Left renal pelvis (tissue), 4 donors: ENCODE results near the gene SDK2. TPM values are rescaled to one million over a fixed set of nuclear protein-coding genes. Genes with fewer than 3 reads are reported as not detected.

Experiments
- DNase-seq, 4 donors: peaks; one replicate each; pipeline ENCODE4 v3.0.0-alpha.2; 2013; ENCODE audit warnings: low read depth in 4 of 4, low spot score in 3 of 4
- polyA plus RNA-seq, 4 donors: library from polyadenylated mRNA; unstranded; fragments of 120-200 nt; gene quantifications; one replicate each; pipeline ENCODE4 v1.2.1, GENCODE V29; 2013; ENCODE audit not compliant: insufficient read length in 4 of 4

The SDK2 gene
- polyA plus RNA-seq, 4 donors = 6.8 to 9.6 (median 9.3) TPM

DNA sequence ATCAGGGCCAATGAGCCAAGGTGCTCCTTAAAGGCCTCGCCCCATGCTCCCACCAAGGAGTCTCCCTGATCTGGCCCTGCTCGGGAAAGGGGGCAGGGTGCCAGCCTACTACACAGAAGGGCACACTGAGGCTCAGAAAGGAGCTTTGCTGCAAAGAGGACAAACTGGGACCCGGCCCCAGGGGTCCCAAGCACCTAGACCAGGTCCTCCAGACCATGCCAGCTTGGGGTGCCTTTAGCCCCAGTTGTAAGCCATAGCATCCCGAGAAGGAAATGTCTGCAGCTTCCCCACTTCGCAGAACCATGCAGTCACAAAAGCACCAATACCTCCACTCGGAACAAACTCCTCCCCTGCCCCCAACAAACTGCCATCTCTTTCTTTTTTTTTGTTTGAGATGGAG lies 257.7 kb downstream of the SDK2 start:
- DNase-seq = no peak

DNA sequence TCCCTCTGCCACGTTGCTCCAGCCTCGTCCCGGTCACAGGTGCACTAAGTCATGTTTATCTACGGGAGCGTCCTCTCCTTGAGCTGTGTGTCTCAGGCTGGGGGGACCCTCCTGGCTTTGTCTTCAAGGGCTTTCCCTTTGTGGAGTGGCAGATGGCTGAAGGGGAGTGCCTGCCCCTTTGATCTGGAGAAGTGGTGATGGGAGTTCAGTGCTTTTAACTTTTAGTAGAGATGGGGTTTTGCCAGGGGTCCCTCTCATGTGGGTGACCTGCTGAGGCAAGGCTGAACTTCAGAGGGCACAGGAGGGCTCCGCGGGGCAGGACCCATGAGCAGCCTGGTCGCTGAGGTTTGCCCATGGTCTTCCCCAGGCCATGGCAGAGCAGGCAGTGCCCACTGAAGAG lies 259.3 kb downstream of the SDK2 start:
- no peak for DNase-seq

DNA sequence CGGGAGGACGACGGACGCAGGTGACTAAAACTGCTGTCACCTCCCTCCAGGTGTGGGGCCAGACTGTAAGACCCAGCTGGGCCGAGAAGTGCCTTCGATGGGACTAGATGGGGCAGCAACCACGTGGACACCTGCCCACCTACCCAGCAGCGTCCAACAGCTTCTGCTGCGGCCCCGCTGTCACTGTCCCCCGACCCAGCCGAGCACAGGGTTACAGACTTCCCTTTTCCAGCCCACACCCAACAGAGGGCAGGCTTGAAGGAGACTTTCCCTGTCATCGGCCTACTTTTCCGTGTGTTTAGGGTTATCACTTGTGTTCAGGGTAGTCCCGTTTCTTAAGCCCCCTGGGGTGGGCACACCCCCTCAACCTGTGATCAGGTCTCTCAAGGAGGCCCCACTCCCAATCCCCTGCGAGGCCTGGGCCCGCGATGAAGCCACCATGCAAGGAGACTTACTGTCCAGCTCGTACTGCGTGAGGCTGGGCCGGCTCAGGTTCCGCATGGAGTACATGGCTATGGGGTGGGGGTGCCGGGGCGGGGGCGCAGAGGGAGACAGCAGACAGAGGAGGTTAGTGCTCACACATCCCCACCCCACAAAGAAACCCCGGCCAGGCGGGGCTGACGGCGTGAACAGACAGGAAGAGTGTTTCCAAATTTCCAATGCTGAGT lies 263.7 kb downstream of the SDK2 start:
- no peak for DNase-seq

DNA sequence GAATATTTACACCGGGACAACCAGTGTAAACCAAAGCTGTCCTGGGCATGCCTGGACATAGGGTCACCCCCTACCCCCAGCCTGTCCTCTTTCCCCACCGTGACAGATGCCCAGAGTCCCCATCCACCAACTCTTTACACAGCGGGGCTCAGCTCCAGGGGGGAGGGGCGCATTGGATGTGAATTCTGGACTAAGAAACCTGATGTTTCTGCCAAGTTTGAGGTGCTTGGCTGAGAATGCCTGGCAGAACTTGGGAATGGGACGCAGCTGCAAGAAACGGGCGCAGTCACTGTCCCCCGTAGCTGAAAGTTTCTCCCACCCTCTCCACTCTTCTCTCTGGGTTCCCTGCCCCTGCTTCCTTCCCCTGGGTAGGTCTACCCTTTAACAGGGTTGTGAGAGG lies 264.4 kb downstream of the SDK2 start:
- DNase-seq = no peak

DNA sequence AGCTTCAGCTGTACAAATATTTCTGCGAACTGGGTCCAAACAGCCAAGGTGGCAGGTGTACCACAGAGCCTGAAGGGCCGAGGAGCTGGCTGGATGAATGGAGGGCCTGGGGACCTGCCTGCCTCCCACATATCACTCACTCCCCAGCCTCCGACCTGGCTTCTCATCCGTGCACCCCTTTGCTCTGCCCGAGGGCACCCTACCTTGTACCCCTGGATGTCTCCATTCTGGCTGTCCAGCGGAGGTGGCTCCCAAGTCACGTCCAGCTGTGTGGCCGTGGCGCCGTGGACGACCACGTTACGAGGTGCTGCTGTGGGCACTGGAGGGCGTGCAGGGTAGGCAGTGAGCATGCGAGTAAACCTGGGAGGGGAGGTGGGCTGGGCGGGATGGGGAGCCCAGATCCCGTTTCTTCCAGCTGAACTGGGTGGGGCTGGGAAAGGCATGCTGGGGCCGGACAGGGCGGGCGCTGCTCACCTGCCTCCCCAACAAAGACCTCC lies 265.2 kb downstream of the SDK2 start:
- no peak for DNase-seq

DNA sequence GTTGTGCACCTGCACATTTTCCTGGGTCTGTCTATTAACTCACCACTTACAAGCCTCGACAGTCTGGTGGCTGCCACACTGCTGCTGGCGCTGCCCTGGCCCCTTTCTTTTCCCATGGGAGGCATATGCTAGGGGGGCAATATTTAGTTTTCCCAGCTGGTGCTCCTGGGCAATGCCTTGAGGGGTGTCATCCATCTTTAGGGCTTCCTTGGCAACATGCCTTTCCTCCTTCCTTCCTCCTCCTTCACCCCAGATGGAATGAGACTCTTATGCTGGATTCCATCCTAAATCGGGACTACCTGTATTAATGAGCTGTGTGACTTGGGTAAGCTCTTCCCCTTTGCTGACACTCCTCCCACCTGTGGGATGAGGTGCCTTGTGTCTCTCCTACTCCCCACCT lies 267.6 kb downstream of the SDK2 start:
- DNase-seq = no peak

DNA sequence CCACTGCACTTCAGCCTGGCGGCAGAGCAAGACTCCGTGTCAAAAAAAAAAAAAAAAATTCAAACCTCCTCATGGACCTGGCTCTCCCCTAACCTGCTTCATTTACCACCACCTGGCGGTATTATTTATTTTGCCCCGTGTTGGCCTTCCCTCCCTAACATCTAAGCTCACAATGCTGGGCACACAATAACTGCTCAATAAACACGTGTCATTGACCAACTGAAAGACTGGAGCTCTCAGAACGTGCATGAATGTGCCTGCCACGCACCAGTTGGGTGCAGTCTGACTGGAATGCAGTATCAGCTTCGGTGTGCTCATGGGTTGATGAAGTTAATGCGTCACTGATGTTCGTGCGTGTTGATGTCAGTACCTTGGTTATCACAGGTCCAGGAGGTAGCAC lies 268.1 kb downstream of the SDK2 start:
- DNase-seq = no peak

DNA sequence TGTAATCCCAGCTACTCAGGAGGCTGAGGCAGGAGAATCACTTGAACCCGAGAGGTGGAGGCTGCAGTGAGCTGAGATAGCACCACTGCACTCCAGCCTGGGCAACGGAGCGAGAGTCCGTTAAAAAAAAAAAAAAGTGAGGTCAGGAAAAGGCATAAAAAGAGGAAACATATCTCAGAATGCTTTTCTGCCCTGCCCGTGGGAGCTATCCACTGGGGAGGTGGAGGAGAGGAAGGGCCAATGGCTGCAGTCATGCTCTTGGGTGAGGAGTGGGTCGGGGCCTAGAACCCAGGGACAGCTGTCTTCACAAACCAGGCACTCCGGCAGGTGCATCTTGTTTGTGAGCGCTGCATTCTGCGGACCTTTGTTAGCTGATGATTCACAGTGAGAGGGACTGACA lies 272.4 kb downstream of the SDK2 start:
- no peak for DNase-seq

DNA sequence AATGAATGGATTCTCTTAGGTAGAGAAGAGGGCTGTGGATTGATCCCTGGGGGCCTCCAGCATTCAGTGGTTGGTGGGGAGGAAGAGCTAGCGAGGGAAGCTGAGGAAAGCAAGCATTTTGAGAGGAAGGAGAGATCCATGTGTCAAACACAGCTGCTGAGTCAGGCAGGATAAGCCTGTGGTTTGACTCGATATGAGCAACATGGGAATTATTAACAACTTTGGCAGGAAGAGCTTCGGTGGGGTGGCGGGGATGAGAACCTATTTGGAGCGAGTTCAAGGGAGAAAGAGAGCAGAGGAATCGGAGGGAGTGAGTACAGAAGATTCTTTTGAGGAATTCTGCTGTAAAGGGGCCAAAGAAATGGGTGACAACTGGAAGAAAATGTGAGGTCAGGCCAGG lies 273.0 kb downstream of the SDK2 start:
- DNase-seq = no peak

DNA sequence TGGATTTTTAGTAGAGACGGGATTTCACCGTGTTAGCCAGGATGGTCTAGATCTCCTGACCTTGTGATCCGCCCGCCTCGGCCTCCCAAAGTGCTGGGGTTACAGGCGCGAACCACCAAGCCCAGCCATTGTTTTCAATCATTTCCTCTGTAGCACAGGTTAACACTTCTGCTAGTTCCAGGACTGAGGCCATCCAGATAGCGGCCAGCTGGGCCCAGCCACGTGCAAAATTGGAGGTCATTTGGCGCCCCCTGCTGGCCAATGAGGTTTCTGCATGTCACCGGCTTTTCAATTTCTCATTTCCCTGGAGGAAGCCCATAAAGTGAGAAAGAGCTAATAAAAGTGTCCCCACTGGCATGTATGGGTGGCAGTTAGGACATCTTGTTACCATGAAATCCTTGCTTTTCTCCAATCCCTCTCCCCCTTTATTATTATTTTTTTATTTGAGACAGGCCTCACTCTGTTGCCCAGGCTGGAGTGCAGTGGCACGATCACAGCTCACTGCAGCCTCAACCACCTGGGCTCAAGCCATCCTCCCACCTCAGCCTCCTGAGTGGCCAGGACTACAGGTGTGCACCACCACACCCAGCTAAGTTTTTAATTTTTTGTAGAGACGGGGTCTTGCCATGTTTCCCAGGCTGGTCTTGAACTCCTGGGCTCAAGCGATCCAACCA lies 274.3 kb downstream of the SDK2 start:
- DNase-seq = peak in 3 of 4 donors; percentile 65 to 72 (median 70)

DNA sequence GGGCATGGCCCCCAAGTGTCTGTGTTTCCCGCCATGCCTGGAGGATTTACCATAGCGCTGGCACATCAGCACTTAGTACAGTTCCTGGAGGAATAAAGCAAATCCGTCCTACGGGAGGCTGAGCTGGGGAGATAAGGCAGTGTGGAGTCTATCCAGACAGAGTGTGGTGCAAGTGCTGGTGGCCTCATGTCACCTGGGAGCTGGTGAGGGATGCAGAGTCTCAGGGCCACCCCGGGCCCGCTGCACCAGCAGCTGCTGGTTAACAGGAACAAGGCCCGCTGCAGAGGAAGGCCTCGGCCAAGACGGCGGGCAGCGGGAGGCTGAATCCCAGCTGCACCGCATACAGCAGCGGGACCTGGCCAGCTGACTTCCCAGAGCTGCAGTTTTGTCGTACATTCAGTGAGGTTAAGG lies 275.1 kb downstream of the SDK2 start:
- no peak for DNase-seq

DNA sequence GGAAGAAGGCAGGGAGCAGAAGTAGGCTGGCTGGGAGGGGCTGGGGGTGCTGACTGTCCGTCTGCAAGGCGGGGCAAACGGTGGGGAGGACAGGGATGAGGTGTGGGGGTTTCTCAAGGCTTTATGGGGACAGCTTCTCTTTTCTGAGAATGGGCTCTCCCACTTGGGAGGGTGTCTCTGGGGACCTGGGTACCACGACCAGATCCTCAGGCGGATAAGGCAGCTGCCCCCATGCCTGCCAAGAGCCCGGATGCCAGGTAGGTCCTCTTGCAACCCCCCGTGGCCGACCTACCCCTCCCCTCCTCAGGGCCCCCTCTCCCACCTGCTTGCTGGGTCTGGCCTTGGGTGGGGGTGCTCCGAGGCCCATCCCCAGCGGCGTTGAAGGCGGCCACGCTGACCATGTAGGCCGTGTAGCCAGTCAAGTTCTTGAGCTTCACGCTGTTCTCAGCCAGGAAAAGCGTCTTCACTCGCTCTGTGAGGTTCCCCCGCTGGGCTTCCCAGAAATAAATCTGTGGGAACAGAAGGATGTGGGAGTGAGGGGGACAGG lies 276.1 kb downstream of the SDK2 start:
- DNase-seq = no peak

DNA sequence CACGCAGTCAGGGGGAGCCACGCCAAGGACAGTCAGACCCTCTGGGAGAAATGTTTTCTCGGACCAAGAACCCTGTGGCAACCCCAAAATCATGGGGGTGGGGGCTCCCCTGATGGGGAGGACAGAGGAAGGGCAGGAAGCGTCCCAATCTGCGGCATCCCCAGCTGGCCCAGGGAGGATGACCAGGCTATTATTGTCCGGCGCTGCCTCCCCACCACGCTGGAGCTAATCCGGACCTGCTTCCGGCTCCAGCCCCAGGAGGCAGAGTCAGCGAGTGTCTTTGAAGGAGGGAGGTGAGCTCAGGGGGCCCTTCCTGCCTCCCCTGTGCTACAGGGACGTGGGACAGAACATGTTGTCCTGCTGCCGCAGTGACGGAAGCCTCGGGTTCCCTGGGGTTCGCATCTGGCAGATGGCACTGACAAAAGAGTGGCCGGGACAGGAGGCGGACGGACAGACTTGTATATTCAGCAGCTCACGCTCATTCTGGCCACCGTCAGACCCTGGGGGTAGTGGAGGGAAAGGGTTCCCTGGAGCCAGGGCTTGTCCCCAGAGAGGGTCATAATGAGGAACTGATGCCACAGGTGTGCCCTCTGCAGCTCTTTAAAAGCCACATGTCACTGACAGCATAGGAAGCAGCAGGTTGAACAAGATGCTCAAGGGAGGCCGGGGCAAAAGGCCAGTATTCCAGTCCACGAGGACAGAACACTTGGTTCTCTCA lies 278.2 kb downstream of the SDK2 start:
- DNase-seq = no peak

DNA sequence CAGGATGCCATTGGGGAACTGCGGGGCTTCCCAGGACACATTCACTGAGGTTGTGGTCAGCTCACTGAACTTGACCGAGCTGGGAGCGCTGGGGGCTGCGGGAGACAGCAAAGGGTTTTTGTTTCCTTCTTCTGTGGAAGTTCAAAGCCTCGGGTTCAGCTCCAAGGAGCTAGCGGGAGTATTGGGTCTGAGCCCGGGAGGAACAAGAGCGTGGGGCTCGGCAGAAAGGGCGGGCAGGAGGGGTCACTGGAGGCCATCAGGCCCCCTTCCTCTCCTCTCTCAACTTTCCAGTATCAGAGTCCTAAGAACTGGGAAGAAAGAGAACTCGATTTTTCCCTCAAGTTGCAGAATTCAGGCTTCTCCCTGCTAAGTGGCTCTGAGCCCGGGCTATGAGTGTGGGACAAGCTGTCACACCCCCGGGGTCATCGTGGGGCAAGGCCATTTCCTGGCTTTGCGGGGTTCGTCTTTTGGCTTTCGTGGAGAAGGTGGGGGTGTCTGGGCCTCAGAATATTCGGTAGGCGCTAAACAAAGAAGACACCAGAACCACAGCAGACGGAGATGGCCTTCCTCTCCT lies 278.9 kb downstream of the SDK2 start:
- DNase-seq = no peak

DNA sequence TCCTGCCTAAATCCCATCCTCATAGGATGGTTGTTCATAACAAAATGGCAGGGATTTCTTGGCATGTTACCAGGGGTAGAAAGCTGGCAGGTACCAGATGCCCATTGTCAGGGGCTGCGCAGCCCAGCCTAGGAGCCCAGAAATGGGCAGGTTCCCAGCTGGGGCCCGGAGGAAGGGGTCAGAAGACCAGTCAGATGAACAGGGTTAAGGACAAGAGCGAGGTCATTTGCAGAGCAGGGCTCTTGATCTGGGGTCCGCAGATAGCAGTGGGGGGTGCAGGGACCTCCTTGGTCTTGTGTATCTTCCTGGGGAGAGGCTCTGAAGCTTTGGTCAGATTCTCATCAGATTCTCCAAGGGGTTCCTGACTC lies 280.1 kb downstream of the SDK2 start:
- no peak for DNase-seq

DNA sequence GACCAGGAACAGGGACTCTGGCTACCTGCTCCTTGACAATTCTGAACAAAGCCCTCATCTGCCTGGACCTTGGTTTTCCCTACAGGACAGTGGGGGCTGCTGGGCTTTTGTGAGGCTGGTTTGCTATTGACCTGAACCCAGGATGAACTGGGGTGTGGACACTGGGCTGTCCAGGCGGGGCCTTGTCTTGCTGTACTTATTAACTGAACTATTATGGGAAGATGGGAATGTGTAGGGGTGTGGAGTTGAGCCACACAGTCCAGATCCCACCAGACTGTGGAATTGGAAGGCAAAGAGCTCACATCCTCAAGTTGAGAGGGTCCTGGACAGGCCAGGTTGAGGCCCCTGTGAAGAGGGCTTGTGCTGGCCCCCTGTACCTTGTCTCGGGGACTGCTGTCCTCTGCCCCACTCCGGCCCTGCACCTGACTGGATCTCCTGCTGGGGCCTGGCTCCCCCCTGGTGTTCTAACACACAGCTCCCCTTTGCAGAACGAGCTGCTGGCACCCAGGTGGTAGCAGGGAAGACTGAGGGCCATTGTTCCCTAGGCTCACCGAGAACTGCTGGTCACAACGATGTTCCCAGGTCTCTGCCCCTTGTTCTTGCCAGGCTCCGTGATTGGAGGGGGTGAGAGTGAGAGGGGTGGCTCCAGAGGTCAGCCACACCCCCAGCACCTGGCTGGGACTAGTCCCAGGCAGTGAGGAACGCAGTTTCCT lies 280.6 kb downstream of the SDK2 start:
- no peak for DNase-seq

DNA sequence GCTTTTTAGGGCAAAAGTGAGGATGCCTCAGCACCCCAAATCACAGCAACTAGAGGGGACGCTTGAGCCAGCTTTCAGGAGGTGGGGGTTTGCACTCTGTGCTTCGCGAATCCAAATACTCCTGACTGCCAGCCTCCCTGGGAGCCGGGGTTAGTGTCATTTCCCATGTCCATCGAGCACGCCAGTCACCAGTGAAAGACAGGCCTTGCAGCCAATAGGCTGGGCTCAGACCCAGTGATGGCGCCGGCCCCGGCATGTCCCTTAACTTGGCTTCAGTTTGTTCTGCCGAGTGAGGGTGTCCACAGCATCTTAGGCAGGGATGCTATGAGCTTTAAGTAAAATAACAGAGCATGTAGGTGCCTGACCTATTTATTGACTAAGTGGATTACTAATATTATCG lies 281.5 kb downstream of the SDK2 start:
- DNase-seq = no peak

DNA sequence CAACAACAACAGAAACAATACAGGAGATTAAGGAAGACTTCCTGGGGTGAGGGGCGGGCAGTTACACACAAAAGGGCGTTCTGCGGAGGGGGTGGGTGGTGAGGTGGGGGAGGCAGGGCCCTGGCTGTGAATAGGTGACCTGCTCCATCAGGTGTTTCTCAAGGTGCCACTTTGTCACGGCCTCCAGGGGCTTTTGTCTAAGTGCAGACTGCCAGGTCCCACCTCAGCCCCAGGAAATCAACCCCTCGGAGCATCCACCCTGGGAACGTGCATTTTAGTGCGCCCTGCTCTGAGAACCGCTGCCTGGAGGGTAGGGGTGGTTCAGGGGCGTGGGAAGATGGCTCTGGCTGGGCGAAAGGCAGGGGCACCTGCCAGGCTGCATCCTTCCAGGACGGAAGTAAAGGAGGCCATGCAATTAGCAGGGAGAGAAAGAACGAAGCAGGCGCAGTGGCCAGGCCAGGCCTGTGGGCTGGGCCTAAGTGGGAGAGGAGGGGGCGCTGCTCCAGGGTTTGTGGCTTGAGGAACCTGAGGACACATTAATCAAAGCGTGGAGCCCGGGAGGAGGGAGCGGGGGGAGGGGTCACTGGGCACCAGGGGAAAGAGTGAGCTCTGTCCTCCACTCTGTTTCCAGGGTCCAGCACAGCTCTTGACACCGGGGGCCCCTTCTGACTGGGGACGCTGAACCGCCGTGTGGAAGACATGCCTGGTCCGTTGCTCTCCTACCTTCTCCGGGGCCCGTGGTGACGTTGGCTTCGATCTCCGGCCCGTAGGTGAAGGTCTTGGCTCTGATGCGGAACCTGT lies 283.1 kb downstream of the SDK2 start:
- DNase-seq = peak in 1 of 4 donors; percentile 48

DNA sequence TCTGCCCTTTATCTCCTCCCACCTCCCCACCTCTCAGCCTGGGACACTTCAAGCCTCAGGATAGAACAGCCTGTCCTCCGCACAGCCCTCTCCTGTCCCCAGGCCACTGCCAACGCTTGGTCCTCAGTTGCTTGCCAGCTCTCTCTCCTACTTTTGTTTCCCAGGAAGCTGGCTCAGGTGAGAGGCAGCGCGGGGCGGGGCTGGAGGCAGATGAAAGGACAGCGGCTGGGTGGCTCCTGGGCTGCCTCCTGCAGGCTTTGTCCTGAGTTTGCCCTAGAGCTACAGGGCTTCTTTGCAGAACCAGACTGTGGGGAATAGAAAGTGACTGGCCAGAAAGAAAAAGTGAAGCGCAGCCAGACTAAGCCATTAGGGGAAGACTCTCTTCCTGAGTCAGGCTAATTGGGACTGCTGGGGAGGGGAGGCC lies 284.2 kb downstream of the SDK2 start:
- DNase-seq = no peak

DNA sequence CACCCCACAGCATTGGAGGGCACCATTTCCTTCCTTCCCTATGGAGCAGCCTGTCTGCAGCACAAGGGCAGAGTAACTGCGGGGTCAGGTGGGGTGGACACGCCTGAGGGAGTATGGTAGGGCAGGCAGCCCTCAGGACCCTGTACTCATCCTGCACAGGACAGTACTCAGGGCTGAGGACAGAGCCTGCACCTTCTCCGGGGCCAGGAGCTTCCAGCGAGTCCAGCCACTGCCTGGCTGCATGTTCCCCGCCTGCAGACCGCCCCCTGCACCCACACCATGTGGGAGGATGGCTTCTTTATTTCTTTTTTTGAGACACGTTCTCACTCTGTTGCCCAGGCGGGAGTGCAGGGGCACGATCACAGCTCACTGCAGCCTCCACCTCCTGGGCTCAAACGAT lies 284.9 kb downstream of the SDK2 start:
- no peak for DNase-seq
